GM23338 (cell line): Measurements from ENCODE around the gene ZNRF2. TPM values are rescaled to one million over a fixed set of nuclear protein-coding genes. Genes with fewer than 3 reads are reported as not detected.

ENCODE experiments used
- ATAC-seq: fragments of 200-7000 bp; cut with Tn5 transposase; 3 replicates; pipeline ENCODE4 v1.9.1; 2020
- DNase-seq: peaks from one replicate; pipeline ENCODE4 v3.0.0-alpha.2; 2015; ENCODE audit warnings: low spot score
- H2AFZ ChIP-seq: fragments of 200-600 bp; sonication (generic); 2 replicates; pipeline ENCODE4 v1.8.0; 2016; ENCODE audit warnings: antibody characterized with exemption, mild to moderate bottlenecking, moderate library complexity
- H3F3A ChIP-seq: fragments of 200-600 bp; sonication (generic); replicated peaks from 2 replicates; pipeline ENCODE4 v1.8.0; 2017; ENCODE audit warnings: antibody characterized with exemption, mixed run types, low read depth
- H3K27ac ChIP-seq: fragments of 200-600 bp; sonication (generic); 2 replicates; pipeline ENCODE4 v1.6.1; 2016; ENCODE audit warnings: low read depth
- H3K27me3 ChIP-seq: fragments of 200-600 bp; sonication (generic); 2 replicates; pipeline ENCODE4 v1.8.0; 2016; ENCODE audit warnings: mild to moderate bottlenecking, mixed run types, moderate library complexity; ENCODE audit not compliant: insufficient read depth
- H3K36me3 ChIP-seq: fragments of 200-600 bp; sonication (generic); 2 replicates; pipeline ENCODE4 v1.8.0; 2016; ENCODE audit warnings: mild to moderate bottlenecking; ENCODE audit not compliant: insufficient read depth
- H3K4me1 ChIP-seq: fragments of 200-600 bp; sonication (generic); 2 replicates; pipeline ENCODE4 v1.8.0; 2016; ENCODE audit warnings: mild to moderate bottlenecking, moderate library complexity; ENCODE audit not compliant: insufficient read depth
- H3K4me2 ChIP-seq: fragments of 200-600 bp; sonication (generic); 2 replicates; pipeline ENCODE4 v1.7.1; 2017; ENCODE audit warnings: mixed run types
- H3K4me3 ChIP-seq: fragments of 200-600 bp; sonication (generic); 2 replicates; pipeline ENCODE4 v1.6.1; 2016; ENCODE audit warnings: mixed run types
- H3K79me2 ChIP-seq: fragments of 200-600 bp; sonication (generic); replicated peaks from 2 replicates; pipeline ENCODE4 v1.8.0; 2017; ENCODE audit warnings: mild to moderate bottlenecking; ENCODE audit not compliant: insufficient read depth
- H3K9me2 ChIP-seq: fragments of 200-600 bp; sonication (generic); 2 replicates; pipeline ENCODE4 v1.8.0; 2017; ENCODE audit not compliant: insufficient read depth
- H4K20me1 ChIP-seq: fragments of 200-600 bp; sonication (generic); replicated peaks from 2 replicates; pipeline ENCODE4 v1.8.0; 2017; ENCODE audit warnings: mild to moderate bottlenecking; ENCODE audit not compliant: insufficient read depth
- H3K27ac Mint-ChIP-seq: 2 replicates; pipeline ENCODE4 v1.8.0; 2020; ENCODE audit warnings: inconsistent platforms, mild to moderate bottlenecking, moderate library complexity, mixed read lengths
- H3K27me3 Mint-ChIP-seq: 3 replicates; pipeline ENCODE4 v1.8.0; 2022; ENCODE audit warnings: low read depth, mild to moderate bottlenecking, moderate library complexity, mixed read lengths, inconsistent platforms; ENCODE audit not compliant: insufficient read depth, poor library complexity
- H3K36me3 Mint-ChIP-seq: 3 replicates; pipeline ENCODE4 v1.8.0; 2021; ENCODE audit warnings: low read depth, mild to moderate bottlenecking, inconsistent platforms, moderate library complexity, mixed read lengths
- H3K4me1 Mint-ChIP-seq: 3 replicates; pipeline ENCODE4 v1.8.0; 2020; ENCODE audit warnings: mild to moderate bottlenecking, inconsistent platforms, mixed read lengths
- H3K4me3 Mint-ChIP-seq: 3 replicates; pipeline ENCODE4 v1.8.0; 2021; ENCODE audit warnings: moderate library complexity, mild to moderate bottlenecking, inconsistent platforms, mixed read lengths
- H3K9me3 Mint-ChIP-seq: 3 replicates; pipeline ENCODE4 v1.8.0; 2020; ENCODE audit warnings: moderate library complexity, mild to moderate bottlenecking, inconsistent platforms, mixed read lengths
- CREB1 ChIP-seq: fragments of 250-450 bp; sonication (Bioruptor Pico); IDR thresholded peaks from 2 replicates; pipeline ENCODE4 v1.5.0; 2020; ENCODE audit warnings: low read depth, mild to moderate bottlenecking, moderate library complexity
- CTCF ChIP-seq, 2 experiments: fragments of 200-600 bp in 1 of 2; sonication (generic) in 1 of 2; conservative IDR thresholded peaks; 2 replicates each; pipeline versions ENCODE4 v1.5.1 to v1.6.1; 2016 to 2017; ENCODE audit warnings: antibody characterized with exemption in 2 of 2, low read depth in 2 of 2, mild to moderate bottlenecking in 2 of 2, moderate library complexity in 1 of 2
- EZH2 ChIP-seq: fragments of 200-600 bp; sonication (generic); IDR thresholded peaks from one replicate; pipeline ENCODE4 v1.8.0; 2017; ENCODE audit warnings: antibody characterized with exemption, mild to moderate bottlenecking, low read depth; ENCODE audit not compliant: unreplicated experiment
- JUNB ChIP-seq: IDR thresholded peaks from one replicate; pipeline ENCODE4 v1.6.1; 2016; ENCODE audit warnings: antibody characterized with exemption; ENCODE audit not compliant: unreplicated experiment
- NANOG ChIP-seq: IDR thresholded peaks from 2 replicates; pipeline ENCODE4 v1.6.1; 2016; ENCODE audit warnings: antibody characterized with exemption, borderline replicate concordance
- POLR2AphosphoS5 ChIP-seq: IDR thresholded peaks from 2 replicates; pipeline ENCODE4 v1.6.1; 2016; ENCODE audit warnings: antibody characterized with exemption, low read depth
- STAT1 ChIP-seq: IDR thresholded peaks from one replicate; pipeline ENCODE4 v1.6.1; 2016; ENCODE audit warnings: antibody characterized with exemption; ENCODE audit not compliant: unreplicated experiment
- ZNF114 ChIP-seq: fragments of 250-450 bp; sonication (Bioruptor Pico); IDR thresholded peaks from 2 replicates; pipeline ENCODE4 v1.5.0; 2020; ENCODE audit warnings: mild to moderate bottlenecking, moderate library complexity
- ZNF462 ChIP-seq: fragments of 250-450 bp; sonication (Bioruptor Pico); IDR thresholded peaks from 2 replicates; pipeline ENCODE4 v1.5.0; 2020; ENCODE audit warnings: mild to moderate bottlenecking, moderate library complexity
- polyA plus RNA-seq: library from polyadenylated mRNA; unstranded; fragments of >200 nt; fragmentation: Nextera tagmentation; extraction: Ambion mirVana; gene quantifications from 2 replicates; pipeline ENCODE4 v1.2.1, GENCODE V29; 2016
- total RNA-seq: library from RNA; depleted of rRNA; stranded (reverse); fragments of >200 nt; shearing (Covaris generic); gene quantifications from 2 replicates; pipeline ENCODE4 v1.2.3, GENCODE V29; 2014
- TF ChIP-seq, protein P1 (sequence below): IDR thresholded peaks from 2 replicates; pipeline ENCODE4 v1.6.1; 2016; ENCODE audit warnings: antibody characterized with exemption

ZNRF2 gene
- total and polyA plus RNA-seq, 2 experiments from 2014 or later, result 6.0 to 34.7 TPM

DNA sequence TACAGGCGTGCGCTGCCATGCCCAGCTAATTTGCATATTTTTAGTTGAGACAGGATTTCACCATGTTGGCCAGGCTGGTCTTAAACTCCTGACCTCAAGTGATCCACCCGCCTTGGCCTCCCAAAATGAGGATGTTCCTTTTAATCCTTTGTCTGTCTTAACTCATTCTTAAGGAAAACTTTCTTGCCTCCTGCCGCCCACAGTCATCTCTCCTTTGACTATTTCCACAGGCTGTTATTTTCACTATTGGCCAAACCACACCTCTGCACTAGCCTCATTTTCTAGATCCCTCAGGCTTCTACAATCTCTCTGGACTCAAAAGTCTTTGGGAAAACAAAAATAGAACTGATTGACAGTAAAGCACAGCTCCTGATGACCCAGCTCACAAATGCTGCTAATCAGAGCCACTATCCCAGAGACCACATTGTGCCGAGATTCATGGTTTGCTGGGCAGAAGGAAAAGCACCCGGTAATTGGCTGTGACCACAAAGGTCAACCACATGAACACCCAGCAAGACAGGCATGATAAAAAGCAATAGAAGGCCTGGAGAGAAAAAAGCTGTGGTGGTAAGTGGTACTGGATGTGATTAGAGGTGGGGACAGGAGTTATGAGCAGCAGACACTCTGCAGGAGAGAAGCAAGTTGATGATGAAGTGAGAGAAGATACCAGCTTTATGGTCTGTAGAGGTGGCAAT is 44.1 kb upstream of the ZNRF2 start (continued):
- TF ChIP-seq POLR2AphosphoS5 (no peak), EZH2 (no peak), CTCF (conservative IDR thresholded peaks at IDR 0.05; ENCODE audit: low read depth in 2 of 2) (no peak)

DNA sequence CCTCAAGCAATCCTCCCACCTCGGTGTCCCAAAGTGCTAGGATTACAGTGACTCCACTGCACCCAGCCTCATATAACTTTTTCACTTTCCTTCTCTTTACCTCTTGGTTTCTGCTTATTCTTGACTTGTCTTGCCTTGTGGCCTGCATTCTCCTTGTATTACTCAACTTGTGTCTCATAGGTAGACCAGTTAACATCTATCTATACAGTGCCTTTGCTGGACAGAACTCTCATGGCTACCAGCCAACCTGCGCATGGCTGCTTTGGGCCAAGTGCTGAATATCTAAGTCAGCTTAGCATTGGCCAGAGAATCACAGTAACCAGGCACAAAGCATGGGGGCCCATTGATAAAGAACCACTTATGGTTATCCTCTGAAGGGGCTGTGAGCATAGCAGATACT is 42.6 kb upstream of the ZNRF2 start:
- H3K4me1 Mint-ChIP-seq, result 0 out of 3 replicates have a peak, but pooled peaks cover under 1% of the 10 kb centered on the region
- no peaks in the 10 kb centered on the region; the same call in 2 of the 3 replicates for H3K9me3 Mint-ChIP-seq
- Histone ChIP-seq H3K4me1 (no peaks in the 10 kb centered on the region), H3K36me3 (no peaks in the 10 kb centered on the region), H3K4me3 (no peak overlapping the region), H3F3A (no peaks in the 10 kb centered on the region), H2AFZ (no peak overlapping the region), H3K79me2 (no peaks in the 10 kb centered on the region), H4K20me1 (no peaks in the 10 kb centered on the region), H3K27ac (no peak overlapping the region), H3K27me3 (no peaks in the 10 kb centered on the region), H3K4me2 (no peak overlapping the region), H3K9me2 (peaks cover 8% of the 10 kb centered on the region)
- H3K36me3 Mint-ChIP-seq, result no peaks in the 10 kb centered on the region
- ATAC-seq, result no peak
- no peak overlapping the region for H3K27ac Mint-ChIP-seq
- H3K27me3 Mint-ChIP-seq, result peaks cover 2% of the 10 kb centered on the region
- DNase-seq, result no peak
- no peak overlapping the region for H3K4me3 Mint-ChIP-seq
- TF ChIP-seq EZH2, result no peak
- TF ChIP-seq, protein P1, sequence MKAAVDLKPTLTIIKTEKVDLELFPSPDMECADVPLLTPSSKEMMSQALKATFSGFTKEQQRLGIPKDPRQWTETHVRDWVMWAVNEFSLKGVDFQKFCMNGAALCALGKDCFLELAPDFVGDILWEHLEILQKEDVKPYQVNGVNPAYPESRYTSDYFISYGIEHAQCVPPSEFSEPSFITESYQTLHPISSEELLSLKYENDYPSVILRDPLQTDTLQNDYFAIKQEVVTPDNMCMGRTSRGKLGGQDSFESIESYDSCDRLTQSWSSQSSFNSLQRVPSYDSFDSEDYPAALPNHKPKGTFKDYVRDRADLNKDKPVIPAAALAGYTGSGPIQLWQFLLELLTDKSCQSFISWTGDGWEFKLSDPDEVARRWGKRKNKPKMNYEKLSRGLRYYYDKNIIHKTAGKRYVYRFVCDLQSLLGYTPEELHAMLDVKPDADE, result no peak
- no peak for TF ChIP-seq STAT1
- no peak for TF ChIP-seq POLR2AphosphoS5
- TF ChIP-seq JUNB, result no peak
- no peak for TF ChIP-seq ZNF114 (CRISPR knock-in tag)
- no peak for TF ChIP-seq NANOG
- no peak for TF ChIP-seq CTCF (conservative IDR thresholded peaks at IDR 0.05; ENCODE audit: low read depth in 2 of 2)
- TF ChIP-seq ZNF462 (CRISPR knock-in tag), result no peak
- TF ChIP-seq CREB1 (CRISPR knock-in tag), result no peak
